ENCODE measurements around the gene SUSD2.
"Not testable (repeated sequence)": the region's sequence is repeated elsewhere in the genome, so short reads cannot be mapped to it uniquely, and the experiment has no call there.

The SUSD2 gene

GRCh38 chr22:24177045-24177444, 4.2 kb upstream of the SUSD2 start:
- no peak for DNase-seq (ENCODE audit: low read depth in 2 of 2)

- no peak for DNase-seq (ENCODE audit: low read depth in 2 of 2)
Observed at GRCh38 chr22:24177456-24177855, 3.8 kb upstream of the SUSD2 start.

GRCh38 chr22:24178021-24178431, 3.3 kb upstream of the SUSD2 start:
- no peak for DNase-seq (ENCODE audit: low read depth in 2 of 2)

GRCh38 chr22:24178502-24179440, 2.5 kb upstream of the SUSD2 start:
- DNase-seq (ENCODE audit: low read depth in 2 of 2) = no peak

- DNase-seq (ENCODE audit: low read depth in 2 of 2) = no peak
Observed at GRCh38 chr22:24179478-24180210, 1.6 kb upstream of the SUSD2 start.

GRCh38 chr22:24180316-24181087, 785 bp upstream of the SUSD2 start:
- DNase-seq (ENCODE audit: low read depth in 2 of 2) = no peak

GRCh38 chr22:24181996-24182899, 961 bp downstream of the SUSD2 start:
- DNase-seq (ENCODE audit: low read depth in 2 of 2) = no peak

GRCh38 chr22:24182900-24183246, 1.6 kb downstream of the SUSD2 start:
- DNase-seq (ENCODE audit: low read depth in 2 of 2) = not testable (repeated sequence)

- no peak for DNase-seq (ENCODE audit: low read depth in 2 of 2)
Observed at GRCh38 chr22:24183321-24184031, 2.2 kb downstream of the SUSD2 start.

- no peak for DNase-seq (ENCODE audit: low read depth in 2 of 2)
Observed at GRCh38 chr22:24184057-24184798, 2.9 kb downstream of the SUSD2 start.

GRCh38 chr22:24185001-24185500, 3.8 kb downstream of the SUSD2 start:
- no peak for DNase-seq (ENCODE audit: low read depth in 2 of 2)

GRCh38 chr22:24185501-24186351, 4.4 kb downstream of the SUSD2 start:
- no peak for DNase-seq (ENCODE audit: low read depth in 2 of 2)

- DNase-seq (ENCODE audit: low read depth in 2 of 2) = no peak
Observed at GRCh38 chr22:24186352-24186740, 5.1 kb downstream of the SUSD2 start.

GRCh38 chr22:24186892-24187670, 5.8 kb downstream of the SUSD2 start:
- DNase-seq (ENCODE audit: low read depth in 2 of 2) = no peak

- DNase-seq (ENCODE audit: low read depth in 2 of 2) = no peak
Observed at GRCh38 chr22:24187731-24188644, 6.7 kb downstream of the SUSD2 start.

- DNase-seq (ENCODE audit: low read depth in 2 of 2) = no peak
Observed at GRCh38 chr22:24188705-24189248, 7.5 kb downstream of the SUSD2 start.
